HepG2 (cell line): ENCODE measurements around the gene TUBG2. TPM values are rescaled to one million over a fixed set of nuclear protein-coding genes. Genes with fewer than 3 reads are reported as not detected.

ENCODE experiments used
- ARID4A ChIP-seq: sonication (generic); formaldehyde crosslinking; IDR thresholded peaks from 2 replicates; pipeline ENCODE4 v1.5.0; 2020; ENCODE audit warnings: mild to moderate bottlenecking, missing genetic modification reagents, borderline replicate concordance
- BCL6 ChIP-seq: IDR thresholded peaks from 2 replicates; pipeline ENCODE4 v1.6.1; 2016; ENCODE audit warnings: missing genetic modification reagents, missing compliant biosample characterization
- DNMT3B ChIP-seq: conservative IDR thresholded peaks from 2 replicates; pipeline ENCODE4 v1.6.1; 2016; ENCODE audit warnings: missing biosample characterization, control low read depth
- HDAC1 ChIP-seq: sonication (generic); formaldehyde crosslinking; IDR thresholded peaks from 2 replicates; pipeline ENCODE4 v1.5.1; 2020; ENCODE audit warnings: mild to moderate bottlenecking, missing genetic modification reagents
- PHF5A ChIP-seq: IDR thresholded peaks from one replicate; pipeline ENCODE4 v1.6.1; 2018; ENCODE audit warnings: low read depth, missing genetic modification reagents; ENCODE audit not compliant: unreplicated experiment
- PRMT3 ChIP-seq: sonication (generic); formaldehyde crosslinking; IDR thresholded peaks from 2 replicates; pipeline ENCODE4 v1.8.1; 2022; ENCODE audit warnings: low read depth, mild to moderate bottlenecking, moderate library complexity, missing genetic modification reagents, borderline replicate concordance
- RARG ChIP-seq: sonication (generic); formaldehyde crosslinking; IDR thresholded peaks from 2 replicates; pipeline ENCODE4 v1.4.0; 2020; ENCODE audit warnings: low read depth, mild to moderate bottlenecking, missing genetic modification reagents
- TCF7L2 ChIP-seq: IDR thresholded peaks from 2 replicates; pipeline ENCODE4 v1.6.1; 2011; ENCODE audit warnings: mild to moderate bottlenecking, low read depth, low read length, moderate library complexity
- ZNF510 ChIP-seq: sonication (generic); formaldehyde crosslinking; IDR thresholded peaks from 2 replicates; pipeline ENCODE4 v1.4.0; 2020; ENCODE audit warnings: low read depth, mild to moderate bottlenecking, missing genetic modification reagents
- ZNF614 ChIP-seq: IDR thresholded peaks from 2 replicates; pipeline ENCODE4 v1.6.1; 2018; ENCODE audit warnings: missing biosample characterization, missing genetic modification reagents, inconsistent platforms, borderline replicate concordance
- ZNF674 ChIP-seq: sonication (generic); formaldehyde crosslinking; IDR thresholded peaks from 2 replicates; pipeline ENCODE4 v1.5.0; 2020; ENCODE audit warnings: low read depth, mild to moderate bottlenecking, missing genetic modification reagents
- ZNF891 ChIP-seq: sonication (generic); formaldehyde crosslinking; IDR thresholded peaks from 2 replicates; pipeline ENCODE4 v1.5.0; 2020; ENCODE audit warnings: mild to moderate bottlenecking, missing genetic modification reagents
- polyA plus RNA-seq, 8 experiments: library from polyadenylated mRNA; depleted of rRNA in 3 of 8; stranded (reverse) in 7 of 8; unstranded in 1 of 8; fragments of >200 nt; fragmentation: Illumina TruSeq in 4 of 8; extraction: Trizol in 4 of 8; gene quantifications; 2 replicates each; pipeline versions ENCODE4 v1.2.1 to v1.2.3, GENCODE V29; 2011 to 2016; ENCODE audit warnings: low read depth in 4 of 8, missing spikeins in 1 of 8, mixed read lengths in 1 of 8; ENCODE audit not compliant: insufficient read depth in 1 of 8
- total RNA-seq, 5 experiments: library from RNA; depleted of rRNA; stranded (reverse); fragments of >200 nt; fragmentation: Illumina TruSeq; extraction: Trizol; gene quantifications; 2 replicates each; pipeline ENCODE4 v1.2.3, GENCODE V29; 2016; ENCODE audit warnings: low read depth in 1 of 5
- TF ChIP-seq, protein P1 (sequence below): sonication (generic); formaldehyde crosslinking; IDR thresholded peaks from one replicate; pipeline ENCODE4 v1.5.1; 2020; ENCODE audit warnings: mild to moderate bottlenecking, missing genetic modification reagents; ENCODE audit errors: not compliant biosample characterization
- TF ChIP-seq, protein P2 (sequence below): IDR thresholded peaks from 2 replicates; pipeline ENCODE4 v1.6.1; 2012; ENCODE audit warnings: inconsistent platforms

TUBG2 gene
- total and polyA plus RNA-seq, 2 of the 13 experiments (the other 11 are each of a cell fraction or from before 2014, with no cell fraction given) = 16.0 to 42.3 TPM

DNA sequence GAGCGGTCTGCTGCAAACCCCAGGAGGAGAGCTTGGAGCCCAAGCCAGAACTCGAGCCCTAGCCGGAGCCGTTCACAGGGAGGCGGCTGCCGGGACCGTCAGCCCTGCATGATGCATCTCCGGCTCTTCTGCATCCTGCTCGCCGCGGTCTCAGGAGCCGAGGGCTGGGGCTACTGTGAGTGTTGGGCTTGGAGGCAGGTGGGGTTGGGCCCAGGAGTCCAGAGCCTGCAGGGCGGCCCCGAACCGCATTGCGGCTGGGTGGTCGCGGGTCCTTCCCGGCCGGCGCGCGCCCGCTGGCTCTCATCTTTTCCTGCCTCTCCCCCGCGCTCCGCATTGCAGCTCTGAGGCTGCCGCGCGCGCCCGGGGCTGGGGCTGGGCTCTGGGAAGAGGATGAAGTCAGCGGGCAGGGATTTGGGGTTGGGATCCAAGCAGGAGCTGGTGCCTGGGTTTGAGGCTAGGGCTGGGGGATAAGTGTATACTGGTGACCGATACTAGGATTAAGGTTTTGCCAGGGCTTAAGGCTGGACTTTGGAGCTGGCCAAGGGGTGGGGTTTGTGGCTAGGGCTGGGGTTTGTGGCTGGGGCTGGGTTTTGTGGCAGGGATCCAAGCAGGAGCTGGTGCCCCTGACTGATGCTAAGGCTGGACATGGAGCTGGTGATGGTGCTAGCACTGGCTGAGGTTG is 23.8 kb downstream of the TUBG2 start (continued):
- peak; percentile 4; the same call in 1 of the 2 replicates for TF ChIP-seq BCL6 (CRISPR knock-in tag)
- TF ChIP-seq PRMT3 (CRISPR knock-in tag) = no peak
- TF ChIP-seq PHF5A = no peak
- no peak for TF ChIP-seq ZNF674 (CRISPR knock-in tag)
- TF ChIP-seq ZNF891 (CRISPR knock-in tag) = peak; percentile 79
- TF ChIP-seq HDAC1 (CRISPR knock-in tag) = peak; percentile 63; the same call in 1 of the 2 replicates
- TF ChIP-seq TCF7L2 = no peak
- TF ChIP-seq ARID4A (CRISPR knock-in tag) = peak; percentile 79
- peak; percentile 32; the same call in 1 of the 2 replicates for TF ChIP-seq ZNF614 (CRISPR knock-in tag)
- TF ChIP-seq, protein P1, sequence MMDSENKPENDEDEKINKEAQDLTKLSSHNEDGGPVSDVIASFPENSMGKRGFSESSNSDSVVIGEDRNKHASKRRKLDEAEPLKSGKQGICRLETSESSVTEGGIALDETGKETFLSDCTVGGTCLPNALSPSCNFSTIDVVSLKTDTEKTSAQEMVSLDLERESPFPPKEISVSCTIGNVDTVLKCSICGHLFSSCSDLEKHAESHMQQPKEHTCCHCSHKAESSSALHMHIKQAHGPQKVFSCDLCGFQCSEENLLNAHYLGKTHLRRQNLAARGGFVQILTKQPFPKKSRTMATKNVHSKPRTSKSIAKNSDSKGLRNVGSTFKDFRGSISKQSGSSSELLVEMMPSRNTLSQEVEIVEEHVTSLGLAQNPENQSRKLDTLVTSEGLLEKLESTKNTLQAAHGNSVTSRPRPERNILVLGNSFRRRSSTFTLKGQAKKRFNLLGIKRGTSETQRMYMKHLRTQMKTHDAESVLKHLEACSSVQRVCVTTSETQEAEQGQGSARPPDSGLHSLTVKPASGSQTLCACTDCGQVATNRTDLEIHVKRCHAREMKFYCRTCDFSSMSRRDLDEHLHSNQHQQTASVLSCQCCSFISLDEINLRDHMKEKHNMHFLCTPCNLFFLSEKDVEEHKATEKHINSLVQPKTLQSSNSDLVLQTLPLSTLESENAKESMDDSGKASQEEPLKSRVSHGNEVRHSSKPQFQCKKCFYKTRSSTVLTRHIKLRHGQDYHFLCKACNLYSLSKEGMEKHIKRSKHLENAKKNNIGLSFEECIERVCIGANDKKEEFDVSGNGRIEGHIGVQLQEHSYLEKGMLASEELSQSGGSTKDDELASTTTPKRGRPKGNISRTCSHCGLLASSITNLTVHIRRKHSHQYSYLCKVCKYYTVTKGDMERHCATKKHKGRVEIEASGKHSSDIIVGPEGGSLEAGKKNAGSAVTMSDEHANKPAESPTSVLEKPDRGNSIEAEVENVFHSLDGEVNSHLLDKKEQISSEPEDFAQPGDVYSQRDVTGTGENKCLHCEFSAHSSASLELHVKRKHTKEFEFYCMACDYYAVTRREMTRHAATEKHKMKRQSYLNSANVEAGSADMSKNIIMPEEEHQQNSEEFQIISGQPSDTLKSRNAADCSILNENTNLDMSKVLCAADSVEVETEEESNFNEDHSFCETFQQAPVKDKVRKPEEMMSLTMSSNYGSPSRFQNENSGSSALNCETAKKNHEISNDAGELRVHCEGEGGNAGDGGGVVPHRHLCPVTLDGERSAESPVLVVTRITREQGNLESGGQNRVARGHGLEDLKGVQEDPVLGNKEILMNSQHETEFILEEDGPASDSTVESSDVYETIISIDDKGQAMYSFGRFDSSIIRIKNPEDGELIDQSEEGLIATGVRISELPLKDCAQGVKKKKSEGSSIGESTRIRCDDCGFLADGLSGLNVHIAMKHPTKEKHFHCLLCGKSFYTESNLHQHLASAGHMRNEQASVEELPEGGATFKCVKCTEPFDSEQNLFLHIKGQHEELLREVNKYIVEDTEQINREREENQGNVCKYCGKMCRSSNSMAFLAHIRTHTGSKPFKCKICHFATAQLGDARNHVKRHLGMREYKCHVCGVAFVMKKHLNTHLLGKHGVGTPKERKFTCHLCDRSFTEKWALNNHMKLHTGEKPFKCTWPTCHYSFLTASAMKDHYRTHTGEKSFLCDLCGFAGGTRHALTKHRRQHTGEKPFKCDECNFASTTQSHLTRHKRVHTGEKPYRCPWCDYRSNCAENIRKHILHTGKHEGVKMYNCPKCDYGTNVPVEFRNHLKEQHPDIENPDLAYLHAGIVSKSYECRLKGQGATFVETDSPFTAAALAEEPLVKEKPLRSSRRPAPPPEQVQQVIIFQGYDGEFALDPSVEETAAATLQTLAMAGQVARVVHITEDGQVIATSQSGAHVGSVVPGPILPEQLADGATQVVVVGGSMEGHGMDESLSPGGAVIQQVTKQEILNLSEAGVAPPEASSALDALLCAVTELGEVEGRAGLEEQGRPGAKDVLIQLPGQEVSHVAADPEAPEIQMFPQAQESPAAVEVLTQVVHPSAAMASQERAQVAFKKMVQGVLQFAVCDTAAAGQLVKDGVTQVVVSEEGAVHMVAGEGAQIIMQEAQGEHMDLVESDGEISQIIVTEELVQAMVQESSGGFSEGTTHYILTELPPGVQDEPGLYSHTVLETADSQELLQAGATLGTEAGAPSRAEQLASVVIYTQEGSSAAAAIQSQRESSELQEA (CRISPR knock-in tag) = peak; percentile 56
- TF ChIP-seq, protein P2, sequence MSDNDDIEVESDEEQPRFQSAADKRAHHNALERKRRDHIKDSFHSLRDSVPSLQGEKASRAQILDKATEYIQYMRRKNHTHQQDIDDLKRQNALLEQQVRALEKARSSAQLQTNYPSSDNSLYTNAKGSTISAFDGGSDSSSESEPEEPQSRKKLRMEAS = no peak; the same call in 1 of the 2 replicates
- TF ChIP-seq ZNF510 (CRISPR knock-in tag) = no peak
- TF ChIP-seq RARG (CRISPR knock-in tag) = no peak
- no peak for TF ChIP-seq DNMT3B (CRISPR knock-in tag)
